HepG2 (cell line): Measurements from ENCODE around the gene SEPTIN2. TPM values are rescaled to one million over a fixed set of nuclear protein-coding genes. Genes with fewer than 3 reads are reported as not detected.

Experiments
- CEBPG ChIP-seq: IDR thresholded peaks from 2 replicates; pipeline ENCODE4 v1.6.1; 2016
- CERS6 ChIP-seq: sonication (generic); formaldehyde crosslinking; IDR thresholded peaks from 2 replicates; pipeline ENCODE4 v1.5.0; 2020; ENCODE audit warnings: missing genetic modification reagents
- KDM6A ChIP-seq: IDR thresholded peaks from 2 replicates; pipeline ENCODE4 v1.6.1; 2016; ENCODE audit warnings: low read depth
- MED13 ChIP-seq: sonication (generic); formaldehyde crosslinking; IDR thresholded peaks from 2 replicates; pipeline ENCODE4 v1.5.0; 2020; ENCODE audit warnings: missing genetic modification reagents
- NFYB ChIP-seq: sonication (generic); formaldehyde crosslinking; IDR thresholded peaks from 2 replicates; pipeline ENCODE4 v1.4.0; 2020; ENCODE audit warnings: missing genetic modification reagents
- NR3C1 ChIP-seq: sonication (generic); formaldehyde crosslinking; IDR thresholded peaks from 2 replicates; pipeline ENCODE4 v1.4.0; 2020; ENCODE audit warnings: missing genetic modification reagents
- ONECUT2 ChIP-seq: sonication (generic); formaldehyde crosslinking; IDR thresholded peaks from 2 replicates; pipeline ENCODE4 v1.4.0; 2020; ENCODE audit warnings: missing genetic modification reagents
- PPARG ChIP-seq: conservative IDR thresholded peaks from 2 replicates; pipeline ENCODE4 v1.6.1; 2016; ENCODE audit warnings: missing biosample characterization, missing genetic modification reagents
- PTBP1 ChIP-seq: fragments of 200-400 bp; formaldehyde crosslinking; IDR thresholded peaks from 2 replicates; pipeline ENCODE4 v1.6.1; 2018; ENCODE audit warnings: low read length, low read depth; ENCODE audit not compliant: poor library complexity, severe bottlenecking
- RFX5 ChIP-seq: IDR thresholded peaks from 2 replicates; pipeline ENCODE4 v1.6.1; 2011; ENCODE audit warnings: low read depth, low read length, improper control_type of control experiment
- SIN3B ChIP-seq: fragments of 150-350 bp; IDR thresholded peaks from 2 replicates; pipeline ENCODE4 v1.6.1; 2014; ENCODE audit warnings: low read length
- XBP1 ChIP-seq: sonication (generic); formaldehyde crosslinking; IDR thresholded peaks from 2 replicates; pipeline ENCODE4 v1.5.0; 2020; ENCODE audit warnings: missing genetic modification reagents
- ZFP1 ChIP-seq: IDR thresholded peaks from 2 replicates; pipeline ENCODE4 v1.6.1; 2016
- ZHX1 ChIP-seq: sonication (generic); formaldehyde crosslinking; IDR thresholded peaks from 2 replicates; pipeline ENCODE4 v1.8.1; 2022; ENCODE audit warnings: low read depth, mild to moderate bottlenecking, missing genetic modification reagents
- ZMAT5 ChIP-seq: sonication (generic); formaldehyde crosslinking; IDR thresholded peaks from 2 replicates; pipeline ENCODE4 v1.5.0; 2020; ENCODE audit warnings: mild to moderate bottlenecking, low read depth, missing genetic modification reagents, borderline replicate concordance
- ZNF274 ChIP-seq: sonication (generic); formaldehyde crosslinking; IDR thresholded peaks from 2 replicates; pipeline ENCODE4 v1.5.1; 2020; ENCODE audit warnings: mild to moderate bottlenecking, missing genetic modification reagents
- ZNF343 ChIP-seq: sonication (generic); formaldehyde crosslinking; IDR thresholded peaks from 2 replicates; pipeline ENCODE4 v1.4.0; 2020; ENCODE audit warnings: mild to moderate bottlenecking, missing genetic modification reagents
- ZNF354B ChIP-seq: sonication (generic); formaldehyde crosslinking; IDR thresholded peaks from 2 replicates; pipeline ENCODE4 v1.8.0; 2022; ENCODE audit warnings: mild to moderate bottlenecking, missing genetic modification reagents
- ZNF564 ChIP-seq: sonication (generic); formaldehyde crosslinking; IDR thresholded peaks from 2 replicates; pipeline ENCODE4 v1.8.1; 2023; ENCODE audit warnings: mild to moderate bottlenecking, missing genetic modification reagents
- ZNF570 ChIP-seq: sonication (generic); formaldehyde crosslinking; IDR thresholded peaks from 2 replicates; pipeline ENCODE4 v1.4.0; 2020; ENCODE audit warnings: mild to moderate bottlenecking, missing genetic modification reagents, borderline replicate concordance
- polyA plus RNA-seq, 8 experiments: library from polyadenylated mRNA; depleted of rRNA in 3 of 8; stranded (reverse) in 7 of 8; unstranded in 1 of 8; fragments of >200 nt; fragmentation: Illumina TruSeq in 4 of 8; extraction: Trizol in 4 of 8; gene quantifications; 2 replicates each; pipeline versions ENCODE4 v1.2.1 to v1.2.3, GENCODE V29; 2011 to 2016; ENCODE audit warnings: low read depth in 4 of 8, missing spikeins in 1 of 8, mixed read lengths in 1 of 8; ENCODE audit not compliant: insufficient read depth in 1 of 8
- total RNA-seq, 5 experiments: library from RNA; depleted of rRNA; stranded (reverse); fragments of >200 nt; fragmentation: Illumina TruSeq; extraction: Trizol; gene quantifications; 2 replicates each; pipeline ENCODE4 v1.2.3, GENCODE V29; 2016; ENCODE audit warnings: low read depth in 1 of 5
- TF ChIP-seq, protein P1 (sequence below): sonication (generic); formaldehyde crosslinking; IDR thresholded peaks from 2 replicates; pipeline ENCODE4 v1.4.0; 2020; ENCODE audit warnings: missing genetic modification reagents, borderline replicate concordance
- TF ChIP-seq, protein P2 (sequence below): sonication (generic); formaldehyde crosslinking; IDR thresholded peaks from 2 replicates; pipeline ENCODE4 v1.8.0; 2022; ENCODE audit warnings: missing genetic modification reagents, low read depth, mild to moderate bottlenecking, borderline replicate concordance
- TF ChIP-seq, protein P3 (sequence below): sonication (generic); formaldehyde crosslinking; IDR thresholded peaks from 2 replicates; pipeline ENCODE4 v1.5.0; 2020; ENCODE audit warnings: mild to moderate bottlenecking, missing genetic modification reagents, moderate library complexity

SEPTIN2 gene
- total and polyA plus RNA-seq, 2 of the 13 experiments (the other 11 are each of a cell fraction or from before 2014, with no cell fraction given): 493 to 733 TPM

DNA sequence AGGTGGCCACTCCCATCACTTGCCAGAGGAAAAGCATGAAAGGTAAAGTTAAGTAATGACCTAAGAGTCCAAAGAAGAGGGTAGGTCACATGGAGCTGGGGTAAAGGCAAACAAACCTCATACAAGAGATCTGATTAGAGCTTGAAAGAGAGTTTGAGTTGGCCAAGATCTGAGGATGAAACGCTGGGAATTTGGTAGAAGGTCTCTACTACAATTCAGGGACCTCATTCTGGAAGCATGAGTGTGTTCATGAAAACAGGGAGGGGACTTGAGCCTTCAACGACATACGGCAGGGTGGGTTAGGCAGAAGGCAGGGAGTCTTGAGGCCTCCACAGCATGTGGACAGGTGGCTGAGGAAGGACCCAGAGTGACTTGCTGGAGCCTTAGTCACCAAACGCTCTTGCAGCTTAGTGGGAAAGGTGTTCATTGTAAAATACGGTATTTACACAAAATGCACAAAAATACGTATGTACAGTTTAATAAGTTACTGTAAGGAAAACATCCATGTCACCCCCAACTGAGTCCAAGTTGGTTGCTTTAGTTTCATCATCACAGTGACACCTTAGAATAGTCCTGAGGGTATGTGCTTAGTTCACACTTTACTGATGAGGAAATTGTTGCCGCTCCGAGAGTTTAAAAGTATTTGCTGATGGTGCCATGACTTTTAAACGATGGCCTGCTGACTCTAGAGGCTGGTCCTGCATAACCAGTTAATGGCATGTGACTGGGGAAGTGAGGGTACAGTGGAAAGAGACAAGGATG is 35.3 kb downstream of the SEPTIN2 start (continued):
- TF ChIP-seq, protein P1, sequence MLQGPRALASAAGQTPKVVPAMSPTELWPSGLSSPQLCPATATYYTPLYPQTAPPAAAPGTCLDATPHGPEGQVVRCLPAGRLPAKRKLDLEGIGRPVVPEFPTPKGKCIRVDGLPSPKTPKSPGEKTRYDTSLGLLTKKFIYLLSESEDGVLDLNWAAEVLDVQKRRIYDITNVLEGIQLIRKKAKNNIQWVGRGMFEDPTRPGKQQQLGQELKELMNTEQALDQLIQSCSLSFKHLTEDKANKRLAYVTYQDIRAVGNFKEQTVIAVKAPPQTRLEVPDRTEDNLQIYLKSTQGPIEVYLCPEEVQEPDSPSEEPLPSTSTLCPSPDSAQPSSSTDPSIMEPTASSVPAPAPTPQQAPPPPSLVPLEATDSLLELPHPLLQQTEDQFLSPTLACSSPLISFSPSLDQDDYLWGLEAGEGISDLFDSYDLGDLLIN (CRISPR knock-in tag): no peak
- TF ChIP-seq CERS6 (CRISPR knock-in tag) (no peak), SIN3B (no peak), ZNF274 (CRISPR knock-in tag) (no peak), RFX5 (no peak), ZFP1 (CRISPR knock-in tag) (peak; percentile 59; the same call in 1 of the 2 replicates), CEBPG (CRISPR knock-in tag) (peak; percentile 74), PTBP1 (no peak), ZMAT5 (CRISPR knock-in tag) (no peak), MED13 (CRISPR knock-in tag) (no peak), ZNF343 (no peak), PPARG (CRISPR knock-in tag) (no peak; the same call in 1 of the 2 replicates), NR3C1 (CRISPR knock-in tag) (no peak), XBP1 (CRISPR knock-in tag) (no peak), NFYB (CRISPR knock-in tag) (no peak), ZNF570 (CRISPR knock-in tag) (no peak), ZHX1 (no peak), ONECUT2 (CRISPR knock-in tag) (no peak), ZNF354B (CRISPR knock-in tag) (no peak), KDM6A (CRISPR knock-in tag) (peak; percentile 53; the same call in 1 of the 2 replicates), ZNF564 (CRISPR knock-in tag) (no peak)
- TF ChIP-seq, protein P2, sequence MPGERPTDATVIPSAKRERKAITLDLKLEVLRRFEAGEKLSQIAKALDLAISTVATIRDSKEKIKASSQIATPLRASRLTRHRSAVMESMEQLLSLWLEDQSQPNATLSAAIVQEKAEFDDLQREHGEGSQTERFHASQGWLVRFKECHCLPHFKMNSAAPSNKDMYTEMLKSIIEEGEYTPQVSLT: no peak
- TF ChIP-seq, protein P3, sequence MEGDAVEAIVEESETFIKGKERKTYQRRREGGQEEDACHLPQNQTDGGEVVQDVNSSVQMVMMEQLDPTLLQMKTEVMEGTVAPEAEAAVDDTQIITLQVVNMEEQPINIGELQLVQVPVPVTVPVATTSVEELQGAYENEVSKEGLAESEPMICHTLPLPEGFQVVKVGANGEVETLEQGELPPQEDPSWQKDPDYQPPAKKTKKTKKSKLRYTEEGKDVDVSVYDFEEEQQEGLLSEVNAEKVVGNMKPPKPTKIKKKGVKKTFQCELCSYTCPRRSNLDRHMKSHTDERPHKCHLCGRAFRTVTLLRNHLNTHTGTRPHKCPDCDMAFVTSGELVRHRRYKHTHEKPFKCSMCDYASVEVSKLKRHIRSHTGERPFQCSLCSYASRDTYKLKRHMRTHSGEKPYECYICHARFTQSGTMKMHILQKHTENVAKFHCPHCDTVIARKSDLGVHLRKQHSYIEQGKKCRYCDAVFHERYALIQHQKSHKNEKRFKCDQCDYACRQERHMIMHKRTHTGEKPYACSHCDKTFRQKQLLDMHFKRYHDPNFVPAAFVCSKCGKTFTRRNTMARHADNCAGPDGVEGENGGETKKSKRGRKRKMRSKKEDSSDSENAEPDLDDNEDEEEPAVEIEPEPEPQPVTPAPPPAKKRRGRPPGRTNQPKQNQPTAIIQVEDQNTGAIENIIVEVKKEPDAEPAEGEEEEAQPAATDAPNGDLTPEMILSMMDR: no peak
